Sigmoid colon (tissue), 7 donors: ENCODE data around the gene CDK14. TPM values are rescaled to one million over a fixed set of nuclear protein-coding genes. Genes with fewer than 3 reads are reported as not detected.

Experiments used
- DNase-seq: peaks from one replicate; pipeline ENCODE4 v3.0.0-alpha.2; 2019
- H3K27ac ChIP-seq, 4 donors: fragments of 200-600 bp; sonication (generic); one replicate each; pipeline ENCODE4 v1.5.1; 2016 to 2019; ENCODE audit warnings: mild to moderate bottlenecking in 1 of 4
- H3K27me3 ChIP-seq, 3 donors: fragments of 200-600 bp; sonication (generic); one replicate each; pipeline ENCODE4 v1.5.1; 2019; ENCODE audit warnings: mild to moderate bottlenecking in 1 of 3
- H3K36me3 ChIP-seq, 4 donors: fragments of 200-600 bp; sonication (generic); one replicate each; pipeline ENCODE4 v1.5.1; 2016 to 2019
- H3K4me1 ChIP-seq, 4 donors: fragments of 200-600 bp; sonication (generic); one replicate each; pipeline ENCODE4 v1.5.1; 2017 to 2019
- H3K4me3 ChIP-seq, 4 donors: fragments of 200-600 bp; sonication (generic); one replicate each; pipeline ENCODE4 v1.5.1; 2017 to 2019; ENCODE audit warnings: mild to moderate bottlenecking in 2 of 4, moderate library complexity in 1 of 4
- H3K9me3 ChIP-seq, 4 donors: fragments of 200-600 bp in 3 of 4; sonication (generic) in 3 of 4; one replicate each; pipeline versions ENCODE4 v1.5.1 to v1.6.1; 2013 to 2019
- EP300 ChIP-seq, 4 donors: sonication (generic); formaldehyde crosslinking; IDR thresholded peaks; one replicate each; pipeline ENCODE4 v1.6.1; 2017; ENCODE audit warnings: antibody characterized with exemption in 4 of 4
- POLR2A ChIP-seq, 2 donors: fragments of 450-650 bp; IDR thresholded peaks; one replicate each; pipeline ENCODE4 v1.6.1; 2016; ENCODE audit warnings: antibody characterized with exemption in 2 of 2, mild to moderate bottlenecking in 2 of 2, moderate library complexity in 2 of 2
- POLR2AphosphoS5 ChIP-seq, 4 donors: sonication (generic); formaldehyde crosslinking; IDR thresholded peaks; one replicate each; pipeline ENCODE4 v1.6.1; 2017; ENCODE audit warnings: antibody characterized with exemption in 4 of 4
- WGBS, 2 donors: extraction: QIAGEN DNeasy Blood & Tissue Kit; methylation state at CpG; one replicate each; pipeline ENCODE4 v1.1.7; 2013; 5-methylcytosine and 5-hydroxymethylcytosine counted together
- intact Hi-C: fragments of 100-400 bp; cut with DNase I; formaldehyde crosslinking; loops from one replicate; pipeline ENCODE4 v1.15.1; 2023
- polyA plus RNA-seq, 3 donors: library from polyadenylated mRNA; stranded (reverse); fragments of 200-250 nt; gene quantifications; one replicate each; pipeline ENCODE4 v1.2.3, GENCODE V29; 2013
- total RNA-seq, 4 donors: library from RNA; depleted of rRNA; stranded (reverse); fragments of >200 nt; gene quantifications; one replicate each; pipeline ENCODE4 v1.1.0, GENCODE V29; 2016
- TF ChIP-seq, protein P1 (sequence below), 4 experiments: fragments of 450-650 bp in 3 of 4; fragments of 200-600 bp in 1 of 4; IDR thresholded peaks; one replicate each; pipeline ENCODE4 v1.5.1; 2016 to 2019; ENCODE audit warnings: antibody characterized with exemption in 4 of 4, mild to moderate bottlenecking in 3 of 4, moderate library complexity in 2 of 4
- donor health status: healthy with polysubstance abuse.
- donor health status: Bipolar disorder and iron deficiency.
- donor health status: healthy.

CDK14 gene
- total and polyA plus RNA-seq, 7 donors: 0.92 to 19.3 (median 11.1) TPM

DNA sequence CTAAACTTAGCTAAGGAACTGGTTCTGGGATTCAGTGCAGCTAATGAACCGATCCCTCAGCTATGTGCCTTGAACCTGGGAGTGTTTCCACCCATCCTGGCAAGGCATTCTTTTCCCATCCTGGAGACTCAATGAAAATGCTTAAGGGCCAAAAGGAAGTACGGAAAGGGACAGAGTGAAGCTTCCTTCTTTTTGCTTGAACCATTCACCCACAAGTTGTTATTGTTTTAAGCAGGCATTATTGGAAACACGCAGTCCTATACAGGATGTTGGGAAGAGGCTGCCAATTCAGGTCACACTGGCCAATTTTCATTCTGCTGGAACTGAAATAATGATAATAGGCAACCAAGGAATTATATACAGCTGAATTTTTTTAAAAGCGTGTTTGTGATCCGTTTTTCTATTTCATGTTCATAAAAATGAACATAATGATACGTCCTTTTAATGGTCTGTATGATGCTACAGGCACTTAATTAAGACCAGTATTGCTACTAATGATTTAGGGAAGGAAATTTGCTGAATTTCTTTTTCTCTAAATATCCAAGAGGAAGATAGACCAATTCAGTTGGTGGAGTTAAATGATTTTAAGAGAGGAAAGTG is 610.3 kb downstream of the CDK14 start:
- intact Hi-C loops: no loop called here
- H3K27ac ChIP-seq: no peak overlapping the region
- 85 to 90% methylated on average over 6 of the region's 6 CpGs for WGBS, 2 donors
- TF ChIP-seq POLR2AphosphoS5 (IDR thresholded peaks at IDR 0.05): no peak
- no peak for TF ChIP-seq POLR2A (IDR thresholded peaks at IDR 0.05)
- TF ChIP-seq, protein P1, sequence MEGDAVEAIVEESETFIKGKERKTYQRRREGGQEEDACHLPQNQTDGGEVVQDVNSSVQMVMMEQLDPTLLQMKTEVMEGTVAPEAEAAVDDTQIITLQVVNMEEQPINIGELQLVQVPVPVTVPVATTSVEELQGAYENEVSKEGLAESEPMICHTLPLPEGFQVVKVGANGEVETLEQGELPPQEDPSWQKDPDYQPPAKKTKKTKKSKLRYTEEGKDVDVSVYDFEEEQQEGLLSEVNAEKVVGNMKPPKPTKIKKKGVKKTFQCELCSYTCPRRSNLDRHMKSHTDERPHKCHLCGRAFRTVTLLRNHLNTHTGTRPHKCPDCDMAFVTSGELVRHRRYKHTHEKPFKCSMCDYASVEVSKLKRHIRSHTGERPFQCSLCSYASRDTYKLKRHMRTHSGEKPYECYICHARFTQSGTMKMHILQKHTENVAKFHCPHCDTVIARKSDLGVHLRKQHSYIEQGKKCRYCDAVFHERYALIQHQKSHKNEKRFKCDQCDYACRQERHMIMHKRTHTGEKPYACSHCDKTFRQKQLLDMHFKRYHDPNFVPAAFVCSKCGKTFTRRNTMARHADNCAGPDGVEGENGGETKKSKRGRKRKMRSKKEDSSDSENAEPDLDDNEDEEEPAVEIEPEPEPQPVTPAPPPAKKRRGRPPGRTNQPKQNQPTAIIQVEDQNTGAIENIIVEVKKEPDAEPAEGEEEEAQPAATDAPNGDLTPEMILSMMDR (IDR thresholded peaks at IDR 0.05): no peak
- no peak for TF ChIP-seq EP300 (IDR thresholded peaks at IDR 0.05)
- no peak for DNase-seq
- no peaks in the 10 kb centered on the region for H3K9me3 ChIP-seq
- H3K27me3 ChIP-seq: no peaks in the 10 kb centered on the region
- H3K36me3 ChIP-seq: no peaks in the 10 kb centered on the region
- no peaks in the 10 kb centered on the region for H3K4me1 ChIP-seq
- no peak overlapping the region for H3K4me3 ChIP-seq

DNA sequence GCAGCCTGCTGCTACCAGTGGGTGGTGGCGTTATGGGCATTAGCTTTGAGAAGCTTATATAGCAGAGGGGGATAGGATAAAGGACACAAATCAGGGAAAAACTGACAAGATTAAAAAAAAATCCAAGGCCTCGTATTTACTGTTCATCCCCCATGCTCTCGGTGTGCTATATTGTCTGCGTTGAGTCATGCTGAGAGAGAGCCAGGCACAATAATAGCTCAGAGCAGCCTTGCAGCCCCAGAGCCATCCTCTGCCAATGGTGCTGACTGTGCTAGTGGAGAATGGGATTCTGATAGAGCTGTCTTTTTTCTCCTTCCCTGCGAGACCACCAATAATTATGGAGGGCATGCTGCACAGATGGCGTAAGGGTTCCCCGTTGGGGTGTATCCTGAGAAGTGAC is 616.5 kb downstream of the CDK14 start:
- no peaks in the 10 kb centered on the region for H3K9me3 ChIP-seq
- no peaks in the 10 kb centered on the region for H3K36me3 ChIP-seq
- H3K4me3 ChIP-seq: no peak overlapping the region
- no peak overlapping the region for H3K27ac ChIP-seq
- no peaks in the 10 kb centered on the region for H3K4me1 ChIP-seq
- no peak for DNase-seq
- WGBS, 2 donors: 91 to 92% methylated on average over 7 of the region's 7 CpGs
- TF ChIP-seq, protein P1 (IDR thresholded peaks at IDR 0.05): no peak
- TF ChIP-seq POLR2AphosphoS5 (IDR thresholded peaks at IDR 0.05) (no peak), EP300 (IDR thresholded peaks at IDR 0.05) (no peak), POLR2A (IDR thresholded peaks at IDR 0.05) (no peak)
- no peaks in the 10 kb centered on the region for H3K27me3 ChIP-seq
- intact Hi-C loops: no loop called here

DNA sequence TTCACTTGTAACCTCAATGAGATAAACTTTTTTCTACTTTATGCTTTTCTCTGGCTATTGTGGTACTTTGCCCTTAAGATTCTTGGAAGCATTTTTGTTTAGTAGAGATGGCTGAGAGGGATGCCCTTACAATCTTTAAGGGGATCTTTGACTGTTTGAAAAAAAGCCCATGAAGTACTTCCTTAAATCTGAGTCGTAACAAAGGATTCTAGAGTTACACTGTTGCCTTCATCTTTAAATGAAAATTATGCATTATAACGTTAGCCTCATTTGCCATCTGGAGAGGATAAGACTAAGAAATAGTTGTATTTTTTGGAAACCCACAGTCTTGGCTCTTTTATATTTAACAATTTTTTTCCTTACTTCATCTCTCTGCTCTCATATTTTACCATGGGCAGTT is 630.3 kb downstream of the CDK14 start:
- H3K27ac ChIP-seq: no peak overlapping the region

DNA sequence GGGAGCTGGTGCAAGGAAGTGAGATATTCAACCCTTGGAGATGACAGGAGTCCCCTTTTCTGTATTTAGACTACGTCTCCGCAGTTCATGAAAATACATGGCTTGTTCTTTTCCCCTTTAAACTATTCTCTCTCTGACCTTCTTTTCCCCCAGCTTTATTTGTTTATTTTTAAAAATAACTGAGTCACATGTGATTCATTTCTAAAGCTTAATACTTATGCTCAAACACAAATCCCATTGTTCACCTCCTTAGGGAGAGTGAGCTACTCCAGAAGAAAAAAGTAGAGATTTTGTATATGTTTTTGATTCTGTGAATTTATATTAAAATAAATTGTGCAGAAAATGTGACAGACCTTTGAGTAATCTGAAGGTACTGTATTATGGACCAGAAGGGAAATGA is 632.2 kb downstream of the CDK14 start:
- intact Hi-C loops: no loop called here
- TF ChIP-seq, protein P1 (IDR thresholded peaks at IDR 0.05): no peak
- TF ChIP-seq POLR2AphosphoS5 (IDR thresholded peaks at IDR 0.05): no peak
- TF ChIP-seq POLR2A (IDR thresholded peaks at IDR 0.05): no peak
- TF ChIP-seq EP300 (IDR thresholded peaks at IDR 0.05): no peak
- no peaks in the 10 kb centered on the region for H3K27me3 ChIP-seq
- no peak overlapping the region for H3K4me3 ChIP-seq
- H3K9me3 ChIP-seq: no peaks in the 10 kb centered on the region
- 83 to 96% methylated on average over 2 of the region's 2 CpGs for WGBS, 2 donors
- no peaks in the 10 kb centered on the region for H3K4me1 ChIP-seq
- DNase-seq: no peak
- H3K36me3 ChIP-seq: no peaks in the 10 kb centered on the region
- H3K27ac ChIP-seq: no peak overlapping the region

More for the DNA sequence above, 630.3 kb downstream of the CDK14 start:
- TF ChIP-seq EP300 (IDR thresholded peaks at IDR 0.05) (no peak), POLR2AphosphoS5 (IDR thresholded peaks at IDR 0.05) (no peak), POLR2A (IDR thresholded peaks at IDR 0.05) (no peak)
- TF ChIP-seq, protein P1 (IDR thresholded peaks at IDR 0.05): no peak
- H3K4me3 ChIP-seq: no peak overlapping the region
- no peaks in the 10 kb centered on the region for H3K27me3 ChIP-seq
- DNase-seq: no peak
- intact Hi-C loops: no loop called here
- no peaks in the 10 kb centered on the region for H3K9me3 ChIP-seq
- no peaks in the 10 kb centered on the region for H3K4me1 ChIP-seq
- H3K36me3 ChIP-seq: no peaks in the 10 kb centered on the region
- WGBS, 2 donors: 70 to 76% methylated on average over 2 of the region's 2 CpGs
